ENCODE data around the gene FAM210B. TPM values are rescaled to one million over a fixed set of nuclear protein-coding genes. Genes with fewer than 3 reads are reported as not detected.

The FAM210B gene
- total and polyA plus RNA-seq, 2 experiments from 2014 or later: 15.4 to 16.2 TPM

GRCh38 chr20:56383334-56383733 lies 24.6 kb downstream of the FAM210B start:
- Histone ChIP-seq H2AFZ (no peak overlapping the region), H3K36me3 (ENCODE audit: insufficient read depth) (peaks cover 88% of the 10 kb centered on the region), H3K4me2 (no peak overlapping the region), H4K20me1 (replicated peaks; ENCODE audit: insufficient read depth) (peaks cover 26% of the 10 kb centered on the region), H3K4me3 (no peak overlapping the region), H3K4me1 (ENCODE audit: insufficient read depth) (no peaks in the 10 kb centered on the region), H3F3A (replicated peaks; ENCODE audit: low read depth) (no peaks in the 10 kb centered on the region), H3K27ac (ENCODE audit: low read depth) (no peak overlapping the region), H3K27me3 (ENCODE audit: insufficient read depth) (no peaks in the 10 kb centered on the region), H3K79me2 (replicated peaks; ENCODE audit: insufficient read depth) (peaks cover 99% of the 10 kb centered on the region), H3K9me2 (ENCODE audit: insufficient read depth) (no peaks in the 10 kb centered on the region)
- ATAC-seq (no peak), DNase-seq (ENCODE audit: low spot score) (no peak)
- Mint-ChIP-seq H3K9me3 (no peaks in the 10 kb centered on the region), H3K4me3 (no peak overlapping the region), H3K27me3 (ENCODE audit: insufficient read depth, low read depth, poor library complexity) (peaks cover 5% of the 10 kb centered on the region), H3K4me1 (peaks cover 2% of the 10 kb centered on the region; the same call in 2 of the 3 replicates), H3K36me3 (ENCODE audit: low read depth) (peaks cover 89% of the 10 kb centered on the region), H3K27ac (no peak overlapping the region; the same call in 1 of the 2 replicates)
- TF ChIP-seq ZNF114 (CRISPR knock-in tag; IDR thresholded peaks at IDR 0.05): no peak
- no peak for TF ChIP-seq REST (IDR thresholded peaks at IDR 0.05; ENCODE audit: unreplicated experiment)
- no peak for TF ChIP-seq NANOG (IDR thresholded peaks at IDR 0.05; ENCODE audit: borderline replicate concordance)
- no peak for TF ChIP-seq CTCF (conservative IDR thresholded peaks at IDR 0.05; ENCODE audit: low read depth in 2 of 2)
- no peak for TF ChIP-seq EZH2 (IDR thresholded peaks at IDR 0.05; ENCODE audit: low read depth, unreplicated experiment)
- TF ChIP-seq JUNB (IDR thresholded peaks at IDR 0.05; ENCODE audit: unreplicated experiment): no peak
- TF ChIP-seq ZNF331 (CRISPR knock-in tag; IDR thresholded peaks at IDR 0.05; ENCODE audit: low read depth): no peak
- TF ChIP-seq CREB1 (CRISPR knock-in tag; IDR thresholded peaks at IDR 0.05; ENCODE audit: low read depth): no peak
- no peak for TF ChIP-seq POLR2AphosphoS5 (IDR thresholded peaks at IDR 0.05; ENCODE audit: low read depth)
- no peak for TF ChIP-seq EZH2phosphoT487 (IDR thresholded peaks at IDR 0.05; ENCODE audit: unreplicated experiment)
- no peak for TF ChIP-seq ETS1 (IDR thresholded peaks at IDR 0.05)
- no peak for TF ChIP-seq STAT1 (IDR thresholded peaks at IDR 0.05; ENCODE audit: unreplicated experiment)
- no peak for TF ChIP-seq ZNF462 (CRISPR knock-in tag; IDR thresholded peaks at IDR 0.05)
